Measurements from ENCODE around the gene THEM4. TPM values are rescaled to one million over a fixed set of nuclear protein-coding genes. Genes with fewer than 3 reads are reported as not detected.
"Not testable (repeated sequence)": the region's sequence is repeated elsewhere in the genome, so short reads cannot be mapped to it uniquely, and the experiment has no call there.

THEM4 gene
- total and polyA plus RNA-seq, 12 donors, result 13.9 to 32.5 (median 16.2) TPM

DNA sequence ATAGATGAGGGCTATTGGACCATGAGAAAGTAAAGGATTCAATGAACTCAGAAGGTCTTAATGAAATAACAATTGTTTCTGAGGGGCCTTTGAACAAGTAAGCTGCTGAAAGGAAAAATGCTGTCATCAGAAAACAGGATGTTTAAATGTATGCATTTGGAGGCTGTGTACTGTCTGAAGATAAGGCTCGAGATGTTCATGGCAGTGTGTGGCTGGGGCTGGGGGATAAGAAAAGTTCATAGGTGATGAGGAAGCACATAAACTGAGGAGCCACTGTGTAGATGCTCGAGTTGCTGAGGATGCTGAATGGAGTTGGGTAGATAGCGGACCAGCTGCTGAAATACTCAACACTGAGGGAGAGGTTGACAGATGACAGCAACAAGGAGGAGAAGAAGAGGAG is 17.8 kb downstream of the THEM4 start:
- no peak for DNase-seq
- Histone ChIP-seq H3K9me3 (peaks cover 0 to 6% (median 0%) of the 10 kb centered on the region in 11 donors), H3K36me3 (peaks cover 0 to 90% (median 26%) of the 10 kb centered on the region in 9 donors), H3K27me3 (no peaks in the 10 kb centered on the region), H3K4me3 (no peak overlapping the region), H3K4me1 (no peaks in the 10 kb centered on the region), H3K27ac (no peak overlapping the region)
- ATAC-seq, result no peak
- 64 to 72% methylated on average over 3 of the region's 3 CpGs for WGBS, 2 donors
- intact Hi-C loops (cut with DNase I), result no loop called here
- TF ChIP-seq, protein P1, sequence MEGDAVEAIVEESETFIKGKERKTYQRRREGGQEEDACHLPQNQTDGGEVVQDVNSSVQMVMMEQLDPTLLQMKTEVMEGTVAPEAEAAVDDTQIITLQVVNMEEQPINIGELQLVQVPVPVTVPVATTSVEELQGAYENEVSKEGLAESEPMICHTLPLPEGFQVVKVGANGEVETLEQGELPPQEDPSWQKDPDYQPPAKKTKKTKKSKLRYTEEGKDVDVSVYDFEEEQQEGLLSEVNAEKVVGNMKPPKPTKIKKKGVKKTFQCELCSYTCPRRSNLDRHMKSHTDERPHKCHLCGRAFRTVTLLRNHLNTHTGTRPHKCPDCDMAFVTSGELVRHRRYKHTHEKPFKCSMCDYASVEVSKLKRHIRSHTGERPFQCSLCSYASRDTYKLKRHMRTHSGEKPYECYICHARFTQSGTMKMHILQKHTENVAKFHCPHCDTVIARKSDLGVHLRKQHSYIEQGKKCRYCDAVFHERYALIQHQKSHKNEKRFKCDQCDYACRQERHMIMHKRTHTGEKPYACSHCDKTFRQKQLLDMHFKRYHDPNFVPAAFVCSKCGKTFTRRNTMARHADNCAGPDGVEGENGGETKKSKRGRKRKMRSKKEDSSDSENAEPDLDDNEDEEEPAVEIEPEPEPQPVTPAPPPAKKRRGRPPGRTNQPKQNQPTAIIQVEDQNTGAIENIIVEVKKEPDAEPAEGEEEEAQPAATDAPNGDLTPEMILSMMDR (IDR thresholded peaks at IDR 0.05), result no peak

- intact Hi-C loops (cut with DNase I), result no loop called here
- H3K27ac ChIP-seq, result no peak overlapping the region
- ATAC-seq, result no peak
Observed at GRCh38 chr1:151888972-151889570, 20.2 kb downstream of the THEM4 start.

DNA sequence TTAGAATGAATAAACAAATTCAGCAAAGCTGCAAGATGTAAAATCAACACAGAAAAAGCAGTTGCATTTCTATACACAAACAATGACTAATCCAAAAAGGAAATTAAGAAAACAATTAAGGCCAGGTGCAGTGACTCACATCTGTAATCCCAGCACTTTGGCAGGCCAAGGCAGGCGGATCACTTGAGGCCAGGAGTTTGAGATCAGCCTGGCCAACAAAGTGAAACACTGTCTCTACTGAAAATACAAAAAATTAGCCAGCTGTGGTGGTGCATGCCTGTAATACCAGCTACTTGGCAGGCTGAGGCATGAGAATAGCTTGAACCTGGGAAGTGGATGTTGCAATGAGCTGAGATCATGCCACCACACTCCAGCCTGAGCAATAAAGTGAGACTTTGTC is 22.3 kb downstream of the THEM4 start:
- no peak overlapping the region for H3K4me3 ChIP-seq
- no peaks in the 10 kb centered on the region for H3K4me1 ChIP-seq
- H3K9me3 ChIP-seq, result peaks cover 0 to 6% (median 0%) of the 10 kb centered on the region in 11 donors
- H3K36me3 ChIP-seq, result peaks cover 0 to 68% (median 13%) of the 10 kb centered on the region in 9 donors
- no peak overlapping the region for H3K27ac ChIP-seq
- ATAC-seq (no peak), DNase-seq (no peak)
- TF ChIP-seq, protein P1 (IDR thresholded peaks at IDR 0.05), result no peak
- no peaks in the 10 kb centered on the region for H3K27me3 ChIP-seq
- whole genome bisulfite sequencing, 2 donors, result 72 to 81% methylated on average over 1 of the region's 1 CpG
- intact Hi-C loops (cut with DNase I), result no loop called here

More at GRCh38 chr1:151888972-151889570, 20.2 kb downstream of the THEM4 start:
- TF ChIP-seq, protein P1 (IDR thresholded peaks at IDR 0.05), result peak in 7 of 9 donors; percentile 20 to 52 (median 40)
- WGBS, 2 donors, result 92 to 98% methylated on average over 2 of the region's 2 CpGs
- Histone ChIP-seq H3K4me3 (no peak overlapping the region), H3K9me3 (peaks cover 0 to 6% (median 0%) of the 10 kb centered on the region in 11 donors), H3K36me3 (peaks cover 0 to 87% (median 19%) of the 10 kb centered on the region in 9 donors), H3K4me1 (no peaks in the 10 kb centered on the region), H3K27me3 (no peaks in the 10 kb centered on the region)
- no peak for DNase-seq

DNA sequence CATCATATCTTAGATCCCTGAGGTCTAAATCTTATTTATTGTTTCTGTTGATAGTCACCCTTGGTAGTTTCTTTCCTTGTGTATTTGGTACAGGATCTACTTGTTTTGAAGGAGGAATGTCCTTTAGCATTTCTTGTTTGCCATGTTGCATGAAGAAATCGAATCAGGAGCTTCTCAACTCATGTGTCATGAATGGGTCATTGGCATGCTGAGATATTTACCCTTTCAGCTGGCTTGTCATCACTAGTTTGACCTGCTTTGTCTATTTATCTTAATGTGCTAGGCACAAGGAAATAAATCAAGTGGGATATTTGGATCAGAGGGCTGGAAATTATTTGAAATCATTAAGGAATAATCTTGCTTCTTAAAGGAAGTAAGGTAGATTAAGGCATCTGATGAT is 23.8 kb downstream of the THEM4 start:
- TF ChIP-seq, protein P1 (IDR thresholded peaks at IDR 0.05), result no peak
- Histone ChIP-seq H3K9me3 (peaks cover 0 to 6% (median 0%) of the 10 kb centered on the region in 11 donors), H3K36me3 (peaks cover 0 to 56% (median 13%) of the 10 kb centered on the region in 9 donors), H3K4me1 (no peaks in the 10 kb centered on the region), H3K27me3 (no peaks in the 10 kb centered on the region), H3K4me3 (no peak overlapping the region), H3K27ac (no peak overlapping the region)
- DNase-seq (no peak), ATAC-seq (no peak)
- 90 to 93% methylated on average over 1 of the region's 1 CpG for WGBS, 2 donors
- intact Hi-C loops (cut with DNase I), result no loop called here

DNA sequence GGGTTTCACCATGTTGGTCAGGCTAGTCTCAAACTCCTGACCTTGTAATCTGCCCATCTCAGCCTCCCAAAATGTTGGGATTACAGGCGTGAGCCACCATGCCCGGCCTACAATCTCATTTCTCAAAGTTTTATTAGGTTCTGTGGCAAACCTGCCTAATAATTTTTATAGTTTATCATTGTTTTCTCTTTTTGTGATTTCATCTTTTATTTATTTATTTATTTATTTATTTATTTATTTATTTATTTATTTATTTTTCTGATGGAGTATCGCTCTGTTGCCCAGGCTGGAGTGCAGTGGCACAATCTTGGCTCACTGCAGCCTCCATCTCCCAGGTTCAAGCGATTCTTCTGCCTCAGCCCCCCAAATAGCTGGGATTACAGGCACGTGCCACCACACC is 24.4 kb downstream of the THEM4 start:
- H3K4me3 ChIP-seq; intact Hi-C loops (cut with DNase I); H3K27me3 ChIP-seq; H3K27ac ChIP-seq; H3K4me1 ChIP-seq; ATAC-seq; DNase-seq; H3K9me3 ChIP-seq: not testable (repeated sequence)
- H3K36me3 ChIP-seq, result peaks cover 0 to 50% (median 13%) of the 10 kb centered on the region in 9 donors
- 97 to 99% methylated on average over 5 of the region's 5 CpGs for WGBS, 2 donors

GRCh38 chr1:151884445-151884844 is 24.9 kb downstream of the THEM4 start:
- H3K27ac ChIP-seq; DNase-seq; H3K9me3 ChIP-seq; H3K4me3 ChIP-seq; intact Hi-C loops (cut with DNase I); H3K27me3 ChIP-seq; H3K4me1 ChIP-seq; ATAC-seq: not testable (repeated sequence)
- WGBS, 2 donors, result 97 to 98% methylated on average over 3 of the region's 3 CpGs
- peaks cover 0 to 45% (median 13%) of the 10 kb centered on the region in 9 donors for H3K36me3 ChIP-seq

DNA sequence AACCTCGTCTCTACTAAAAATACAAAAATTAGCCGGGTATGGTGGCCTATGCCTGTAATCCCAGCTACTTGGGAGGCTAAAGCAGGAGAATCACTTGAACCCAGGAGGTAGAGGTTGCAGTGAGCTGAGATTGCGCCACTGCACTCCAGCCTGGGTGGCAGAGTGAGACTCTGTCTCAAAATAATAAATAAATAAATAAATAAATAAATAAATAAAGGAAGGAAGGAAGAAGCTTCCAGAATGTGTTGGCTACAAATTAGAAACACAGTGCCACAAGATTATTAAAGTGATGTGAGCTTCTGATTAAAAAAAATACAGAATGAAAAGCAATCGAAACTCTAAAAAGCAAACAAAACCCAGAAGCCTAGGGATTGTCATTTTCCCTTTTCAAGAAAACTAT is 25.4 kb downstream of the THEM4 start:
- H3K9me3 ChIP-seq; H3K27me3 ChIP-seq; DNase-seq; H3K27ac ChIP-seq; intact Hi-C loops (cut with DNase I); H3K4me3 ChIP-seq; ATAC-seq; H3K4me1 ChIP-seq: not testable (repeated sequence)
- WGBS, 2 donors, result 84 to 98% methylated on average over 4 of the region's 4 CpGs
- H3K36me3 ChIP-seq, result peaks cover 0 to 40% (median 13%) of the 10 kb centered on the region in 9 donors

All from heart right ventricle (tissue), 16 donors.